ENCODE data around the gene KRTAP10-6.
"Not testable (repeated sequence)": the region's sequence is repeated elsewhere in the genome, so short reads cannot be mapped to it uniquely, and the experiment has no call there.

The KRTAP10-6 gene

DNA sequence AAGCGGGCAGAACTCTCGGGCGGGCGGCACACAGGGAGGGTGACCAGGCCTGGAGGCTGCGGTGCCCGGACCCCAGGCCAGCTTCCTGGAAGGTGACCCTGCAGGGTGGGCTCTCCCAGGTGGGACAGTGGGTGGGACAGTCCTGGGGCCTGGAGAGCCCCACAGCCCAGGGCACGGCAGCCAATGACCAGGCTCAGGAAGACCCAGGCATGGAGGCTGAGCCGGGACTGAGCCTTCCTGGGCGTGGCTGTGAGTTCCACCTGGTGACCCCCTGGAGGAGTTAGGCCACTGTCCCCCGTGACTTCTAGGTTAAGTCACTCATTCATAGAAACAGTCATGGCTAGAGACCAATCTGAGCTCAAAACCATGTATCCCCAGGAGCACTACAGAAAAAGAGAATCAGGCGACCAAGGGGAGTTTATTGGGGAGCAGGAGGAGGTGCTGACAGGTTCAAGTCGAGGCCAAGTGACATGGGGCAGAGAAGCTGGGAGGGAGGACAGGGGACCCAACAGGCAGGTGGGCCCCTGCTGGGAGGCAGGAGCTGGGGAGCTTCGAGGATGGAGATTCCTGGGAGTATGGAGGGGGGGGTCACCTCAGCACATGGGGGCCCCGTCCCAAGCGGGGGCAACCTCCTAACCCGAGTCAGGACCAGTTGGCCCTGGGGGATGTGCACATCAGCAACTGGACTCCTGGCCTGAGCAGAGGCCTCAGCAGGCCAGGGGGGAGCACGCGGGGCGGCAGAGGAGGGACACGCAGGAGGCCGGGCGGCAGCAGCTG is 13.1 kb downstream of the KRTAP10-6 start:
- in situ Hi-C loops (cut with MboI; ENCODE audit: low sequenced_read_pairs): no loop called here

DNA sequence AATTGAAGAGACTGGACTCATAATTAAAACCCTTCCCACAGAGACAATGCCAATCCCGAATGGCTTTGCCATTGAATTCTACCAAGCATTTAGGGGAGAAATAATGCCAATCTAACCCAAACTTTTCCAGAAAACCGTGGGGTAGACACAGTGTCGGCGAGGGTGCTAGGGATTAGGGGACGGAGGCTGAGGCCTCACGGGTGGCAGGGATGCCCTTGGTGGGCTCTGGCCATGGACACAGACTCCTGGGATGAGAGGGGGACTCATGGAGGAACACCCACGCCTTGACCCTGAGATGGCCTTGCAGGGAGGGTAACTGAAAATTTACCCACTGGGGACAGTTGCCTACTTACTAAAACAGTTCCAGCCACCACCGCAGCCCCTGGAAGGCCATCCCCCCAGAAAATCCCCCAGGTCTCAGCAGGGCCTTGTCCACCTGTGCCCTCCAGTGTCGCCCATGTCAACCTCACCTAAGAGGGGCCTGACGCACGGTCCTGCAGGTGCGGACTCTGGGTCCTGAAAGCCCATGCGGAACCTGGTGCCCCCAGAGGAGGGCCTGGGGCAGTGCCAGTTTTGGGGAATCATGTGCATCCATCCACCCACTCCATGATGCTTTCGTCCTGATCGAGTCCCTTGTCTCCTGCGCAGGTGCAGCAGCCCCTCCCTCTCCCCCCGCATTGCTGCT is 13.8 kb downstream of the KRTAP10-6 start:
- in situ Hi-C loops (cut with MboI; ENCODE audit: low sequenced_read_pairs): no loop called here

DNA sequence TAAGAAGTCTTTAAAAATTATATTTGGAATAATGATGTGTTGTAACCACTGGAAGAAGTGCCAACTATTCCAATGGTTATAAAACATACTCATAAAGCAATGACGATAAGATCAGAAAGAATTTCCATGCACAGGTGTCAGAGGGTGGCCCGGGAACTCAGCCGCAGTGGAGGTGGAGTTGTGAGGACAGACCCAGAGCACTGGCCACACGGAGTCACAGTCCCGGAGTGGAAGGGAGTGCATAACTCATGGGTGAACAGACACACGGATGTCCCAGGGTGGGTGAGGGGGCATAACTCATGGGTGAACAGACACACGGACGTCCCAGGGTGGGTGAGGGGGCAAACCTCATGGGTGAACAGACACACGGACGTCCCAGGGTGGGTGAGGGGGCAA is 16.3 kb downstream of the KRTAP10-6 start:
- in situ Hi-C loops (cut with MboI; ENCODE audit: low sequenced_read_pairs): no loop called here

DNA sequence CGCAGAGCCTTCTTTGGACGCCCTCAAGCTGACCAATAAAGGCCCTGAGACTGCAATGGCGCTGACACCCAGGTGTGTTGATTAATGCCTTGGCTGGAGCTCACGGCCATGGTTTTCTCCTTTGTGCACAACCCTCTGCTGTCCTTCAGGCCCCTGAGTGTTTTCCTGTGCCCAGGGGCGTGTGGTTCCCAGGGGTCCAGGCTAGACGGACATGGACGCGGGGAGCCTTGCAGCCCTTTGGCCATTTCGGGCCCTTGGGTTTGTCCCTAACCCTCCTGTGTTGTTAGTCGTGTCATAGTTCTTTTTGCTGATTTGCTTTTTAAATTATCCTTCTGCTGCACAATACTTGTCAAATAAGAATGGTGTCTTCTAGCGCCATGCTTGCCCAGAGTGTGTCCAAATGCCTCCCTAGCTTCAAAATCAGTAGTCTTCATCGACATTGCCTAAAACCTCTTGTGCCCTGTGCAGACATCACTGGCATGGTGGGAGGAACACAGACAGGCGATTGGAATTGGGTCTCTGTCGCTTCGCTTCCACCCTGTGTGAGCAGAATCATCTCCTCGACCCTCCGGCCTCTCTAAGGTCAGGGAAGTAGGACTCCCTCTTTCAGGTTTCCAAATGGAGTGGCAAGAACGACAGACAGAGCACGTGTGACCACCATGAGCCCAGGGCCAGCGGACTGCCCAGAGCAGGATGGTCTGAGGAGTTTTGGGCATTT is 16.8 kb downstream of the KRTAP10-6 start:
- in situ Hi-C loops (cut with MboI; ENCODE audit: low sequenced_read_pairs): no loop called here

DNA sequence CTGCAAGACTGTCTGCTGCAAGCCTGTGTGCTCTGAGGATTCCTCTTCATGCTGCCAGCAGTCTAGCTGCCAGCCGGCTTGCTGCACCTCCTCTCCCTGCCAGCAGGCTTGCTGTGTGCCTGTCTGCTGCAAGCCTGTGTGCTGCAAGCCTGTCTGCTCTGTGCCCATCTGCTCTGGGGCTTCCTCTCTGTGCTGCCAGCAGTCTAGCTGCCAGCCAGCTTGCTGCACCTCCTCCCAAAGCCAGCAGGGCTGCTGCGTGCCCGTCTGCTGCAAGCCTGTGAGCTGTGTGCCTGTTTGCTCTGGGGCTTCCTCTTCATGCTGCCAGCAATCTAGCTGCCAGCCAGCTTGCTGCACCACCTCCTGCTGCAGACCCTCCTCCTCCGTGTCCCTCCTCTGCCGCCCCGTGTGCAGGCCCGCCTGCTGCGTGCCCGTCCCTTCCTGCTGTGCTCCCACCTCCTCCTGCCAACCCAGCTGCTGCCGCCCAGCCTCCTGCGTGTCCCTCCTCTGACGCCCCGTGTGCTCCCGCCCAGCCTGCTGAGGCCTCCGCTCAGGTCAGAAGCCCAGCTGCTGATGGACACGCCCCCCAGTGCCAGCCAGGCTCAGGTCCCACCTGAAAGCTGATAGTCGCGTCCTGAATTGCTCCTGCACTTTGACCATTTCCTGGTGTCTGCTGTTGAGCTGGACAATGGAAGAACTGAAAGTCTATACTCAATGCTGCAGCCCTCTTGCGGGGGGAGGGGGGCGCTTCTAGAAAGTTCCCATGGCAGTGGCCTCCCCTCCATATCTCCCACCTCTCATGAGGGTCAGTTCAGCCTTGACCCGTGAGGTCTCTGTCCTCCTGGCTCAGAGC is 17.6 kb downstream of the KRTAP10-6 start:
- in situ Hi-C loops (cut with MboI; ENCODE audit: low sequenced_read_pairs): no loop called here

DNA sequence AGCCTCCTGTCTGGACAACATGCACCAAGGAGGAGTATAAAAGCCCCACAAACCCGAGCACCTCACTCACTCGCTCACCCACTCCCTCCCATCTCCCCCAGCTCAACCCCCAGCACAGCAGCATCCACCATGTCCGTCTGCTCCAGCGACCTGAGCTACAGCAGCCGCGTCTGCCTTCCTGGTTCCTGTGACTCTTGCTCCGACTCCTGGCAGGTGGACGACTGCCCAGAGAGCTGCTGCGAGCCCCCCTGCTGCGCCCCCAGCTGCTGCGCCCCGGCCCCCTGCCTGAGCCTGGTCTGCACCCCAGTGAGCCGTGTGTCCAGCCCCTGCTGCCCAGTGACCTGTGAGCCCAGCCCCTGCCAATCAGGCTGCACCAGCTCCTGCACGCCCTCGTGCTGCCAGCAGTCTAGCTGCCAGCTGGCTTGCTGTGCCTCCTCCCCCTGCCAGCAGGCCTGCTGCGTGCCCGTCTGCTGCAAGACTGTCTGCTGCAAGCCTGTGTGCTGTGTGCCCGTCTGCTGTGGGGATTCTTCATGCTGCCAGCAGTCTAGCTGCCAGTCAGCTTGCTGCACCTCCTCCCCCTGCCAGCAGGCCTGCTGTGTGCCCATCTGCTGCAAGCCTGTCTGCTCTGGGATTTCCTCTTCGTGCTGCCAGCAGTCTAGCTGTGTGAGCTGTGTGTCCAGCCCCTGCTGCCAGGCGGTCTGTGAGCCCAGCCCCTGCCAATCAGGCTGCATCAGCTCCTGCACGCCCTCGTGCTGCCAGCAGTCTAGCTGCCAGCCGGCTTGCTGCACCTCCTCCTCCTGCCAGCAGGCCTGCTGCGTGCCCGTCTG is 18.5 kb downstream of the KRTAP10-6 start, which contains the start of gene KRTAP10-4:
TSS of gene KRTAP10-4 (plus strand) at position 100 of the 827 bp plus-strand sequence. CDS start at position 130, 30 bp downstream.
- in situ Hi-C loops (cut with MboI; ENCODE audit: low sequenced_read_pairs): not testable (repeated sequence)

DNA sequence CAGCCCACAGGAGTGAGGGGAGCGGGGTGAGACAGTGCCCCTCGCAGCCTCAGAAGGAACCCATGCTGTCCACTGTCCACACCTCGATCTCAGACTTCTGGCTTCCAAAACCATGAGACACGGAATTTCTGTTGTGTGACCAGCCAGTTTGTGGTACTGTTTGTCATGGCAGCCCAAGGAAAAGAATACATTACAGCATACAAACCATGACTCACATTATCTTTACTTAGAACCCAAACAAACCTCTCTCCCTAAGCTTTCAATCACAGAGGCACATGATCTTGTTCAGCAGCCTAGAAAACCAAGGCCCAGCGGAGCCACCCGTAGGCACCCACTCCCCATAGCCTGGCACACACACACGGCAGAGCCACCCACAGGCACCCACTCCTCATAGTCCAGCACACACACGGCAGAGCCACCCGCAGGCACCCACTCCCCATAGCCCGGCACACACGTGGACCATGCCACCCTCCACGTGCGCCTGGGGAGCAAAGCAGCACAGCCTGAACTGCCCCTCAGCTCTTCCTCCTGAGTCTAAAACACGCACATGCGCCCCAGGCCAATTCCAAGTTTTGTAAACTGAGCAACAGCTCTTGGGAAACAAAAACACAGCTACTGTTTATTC is 19.2 kb downstream of the KRTAP10-6 start:
- in situ Hi-C loops (cut with MboI; ENCODE audit: low sequenced_read_pairs): no loop called here

DNA sequence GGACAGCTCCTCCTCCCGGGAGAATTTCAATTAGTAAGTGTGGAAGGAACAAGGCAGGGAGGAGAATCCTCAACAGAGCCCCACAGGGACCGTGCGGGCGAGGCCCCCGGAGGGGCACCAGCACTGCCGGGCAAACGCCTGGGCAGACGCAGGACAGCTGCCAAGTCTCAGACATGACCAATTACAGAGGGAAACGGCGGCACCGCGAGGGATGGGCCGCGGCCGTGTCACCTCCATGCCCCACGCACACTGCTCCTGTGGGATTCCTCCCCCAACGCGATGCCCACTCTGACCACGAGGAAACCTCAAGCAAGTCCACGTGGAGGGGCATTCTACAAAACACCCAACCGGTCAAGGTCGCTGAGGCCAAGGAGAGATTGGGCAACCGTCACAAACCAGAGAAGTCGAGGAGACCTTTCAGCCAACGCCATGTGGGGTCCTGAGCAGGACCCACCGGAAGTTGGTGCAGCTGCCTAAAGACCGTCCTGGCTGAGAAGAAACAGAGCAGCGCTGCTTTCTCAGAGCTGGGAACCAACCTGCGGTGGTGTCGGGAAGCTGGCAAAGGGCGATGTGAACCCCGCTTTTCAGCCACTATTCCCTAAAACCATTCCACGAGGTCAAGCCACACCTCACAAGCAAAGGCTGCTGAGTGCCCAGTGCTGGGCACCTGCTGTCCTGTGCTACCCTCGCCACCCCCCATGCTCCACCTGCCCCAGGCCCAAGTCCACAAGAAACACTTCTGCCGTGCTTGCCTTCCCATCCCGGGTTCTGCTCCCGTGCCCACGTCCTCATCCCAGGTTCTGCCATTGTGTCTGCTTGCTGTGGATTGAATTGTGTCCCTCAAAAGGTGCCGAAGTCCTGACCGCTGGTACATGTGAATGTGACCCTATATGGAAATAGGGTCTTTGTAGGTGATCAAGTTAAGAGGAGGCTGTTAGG is 20.2 kb downstream of the KRTAP10-6 start:
- in situ Hi-C loops (cut with MboI; ENCODE audit: low sequenced_read_pairs): no loop called here

DNA sequence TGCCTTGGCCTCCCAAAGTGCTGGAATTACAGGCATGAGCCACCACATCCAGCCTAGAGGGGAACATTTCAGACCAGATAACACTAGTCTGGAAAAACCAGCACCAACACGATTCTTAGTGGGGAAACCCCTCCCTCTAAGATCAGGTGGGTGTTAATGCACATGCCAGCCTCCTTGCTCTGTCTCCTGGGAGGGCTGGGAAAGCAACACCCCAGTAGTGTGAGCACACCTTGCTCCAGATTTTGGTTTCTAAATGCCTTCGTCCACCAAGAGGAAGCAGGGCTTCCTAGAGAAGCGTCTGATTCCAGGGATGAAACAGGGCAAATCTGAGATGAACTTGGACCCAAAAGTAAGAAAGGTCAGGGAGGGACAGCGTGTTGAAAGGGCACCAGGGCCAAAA is 21.0 kb downstream of the KRTAP10-6 start:
- in situ Hi-C loops (cut with MboI; ENCODE audit: low sequenced_read_pairs): no loop called here

DNA sequence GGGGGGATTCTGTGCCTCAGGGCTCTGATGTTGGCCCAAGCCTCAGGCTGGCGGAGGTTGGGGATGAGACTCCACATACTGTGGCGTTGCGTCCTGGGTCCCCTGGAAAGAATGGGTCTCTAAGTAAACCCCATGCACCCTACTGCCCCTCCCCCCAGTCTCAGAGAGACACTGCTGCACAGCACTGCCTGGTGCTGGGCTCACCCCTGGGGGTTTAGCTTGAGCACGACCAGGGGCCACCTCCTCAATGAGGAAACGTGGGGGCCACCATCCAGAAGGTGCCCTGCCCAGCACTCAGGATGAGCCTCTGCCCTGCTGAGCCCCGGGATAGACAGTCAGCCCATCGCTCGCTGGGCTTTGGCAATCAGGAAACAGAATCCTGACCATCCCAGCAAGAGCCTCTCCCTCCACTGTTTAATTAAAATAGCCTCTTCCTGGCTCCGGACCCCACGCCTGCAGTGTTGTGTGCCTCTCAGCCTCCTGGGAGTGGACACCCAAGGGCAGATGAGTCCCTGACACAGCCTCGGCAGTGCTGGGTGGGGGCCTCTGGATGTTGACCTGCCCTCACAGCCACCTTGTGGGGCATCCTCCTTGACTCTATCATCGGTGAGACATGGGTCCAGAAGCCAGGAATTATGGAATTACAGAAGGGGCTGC is 22.3 kb downstream of the KRTAP10-6 start:
- in situ Hi-C loops (cut with MboI; ENCODE audit: low sequenced_read_pairs): no loop called here

DNA sequence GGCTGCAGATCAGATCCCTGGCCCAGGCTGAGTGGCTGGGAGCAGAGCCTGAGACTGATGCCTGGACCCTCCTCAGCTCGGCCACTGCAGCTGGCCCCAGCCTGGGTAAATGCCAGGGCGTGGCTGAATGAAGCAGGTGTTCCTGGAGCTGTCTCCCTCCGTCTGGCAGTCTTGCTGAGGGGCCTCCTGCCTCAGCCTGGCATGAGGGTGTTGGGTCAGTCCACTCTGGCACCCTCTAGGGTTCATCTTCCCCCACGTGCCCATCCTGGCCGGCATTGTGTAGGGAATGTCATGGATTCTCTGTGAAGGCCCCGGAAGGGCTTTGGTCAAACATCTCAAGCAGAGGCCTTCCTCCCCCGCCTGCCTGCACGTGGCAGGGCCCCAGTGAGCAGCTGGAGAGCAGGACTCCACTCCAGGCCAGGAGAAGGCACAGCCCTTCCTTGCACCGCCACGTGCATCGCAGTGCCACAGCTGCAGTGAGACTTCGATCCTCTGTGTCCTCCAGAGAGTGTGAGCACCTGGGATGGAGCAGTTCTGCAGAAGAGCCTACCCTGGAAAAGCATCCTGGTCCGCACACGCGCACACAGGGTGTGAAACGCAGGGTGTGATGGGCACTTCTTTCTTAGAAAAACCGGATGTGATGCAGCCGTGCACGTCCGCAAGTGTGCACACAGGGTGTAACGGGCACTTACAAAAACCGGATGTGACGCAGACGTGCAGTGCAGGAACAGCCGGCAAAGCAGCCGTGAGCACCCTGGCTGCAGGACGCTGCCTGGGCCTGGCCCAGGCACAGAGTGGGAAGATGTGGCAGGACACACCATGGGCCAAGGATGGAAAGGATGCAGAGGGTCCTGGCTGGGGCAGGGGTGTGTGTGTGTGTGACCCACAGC is 23.4 kb downstream of the KRTAP10-6 start:
- in situ Hi-C loops (cut with MboI; ENCODE audit: low sequenced_read_pairs): no loop called here

DNA sequence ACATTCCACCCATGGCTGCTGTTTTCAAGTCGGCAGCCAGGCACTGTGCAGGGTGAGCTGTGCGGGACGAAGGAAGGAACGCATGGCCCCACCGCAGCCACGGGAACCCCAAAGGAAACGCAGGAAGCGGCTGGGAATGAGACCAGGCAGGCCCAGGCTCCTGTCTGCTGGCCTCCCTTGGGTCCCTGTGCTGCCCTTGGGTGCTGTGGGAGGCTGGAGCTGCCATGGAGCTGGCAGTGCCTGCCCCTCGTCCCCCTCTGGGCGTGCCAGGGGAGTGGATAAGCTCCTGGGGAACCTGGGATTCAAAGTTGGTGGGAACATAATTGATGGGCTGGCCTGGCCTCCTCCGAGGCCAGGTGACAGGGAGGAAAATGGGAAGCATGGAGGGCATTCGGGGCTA is 24.0 kb downstream of the KRTAP10-6 start:
- in situ Hi-C loops (cut with MboI; ENCODE audit: low sequenced_read_pairs): no loop called here

DNA sequence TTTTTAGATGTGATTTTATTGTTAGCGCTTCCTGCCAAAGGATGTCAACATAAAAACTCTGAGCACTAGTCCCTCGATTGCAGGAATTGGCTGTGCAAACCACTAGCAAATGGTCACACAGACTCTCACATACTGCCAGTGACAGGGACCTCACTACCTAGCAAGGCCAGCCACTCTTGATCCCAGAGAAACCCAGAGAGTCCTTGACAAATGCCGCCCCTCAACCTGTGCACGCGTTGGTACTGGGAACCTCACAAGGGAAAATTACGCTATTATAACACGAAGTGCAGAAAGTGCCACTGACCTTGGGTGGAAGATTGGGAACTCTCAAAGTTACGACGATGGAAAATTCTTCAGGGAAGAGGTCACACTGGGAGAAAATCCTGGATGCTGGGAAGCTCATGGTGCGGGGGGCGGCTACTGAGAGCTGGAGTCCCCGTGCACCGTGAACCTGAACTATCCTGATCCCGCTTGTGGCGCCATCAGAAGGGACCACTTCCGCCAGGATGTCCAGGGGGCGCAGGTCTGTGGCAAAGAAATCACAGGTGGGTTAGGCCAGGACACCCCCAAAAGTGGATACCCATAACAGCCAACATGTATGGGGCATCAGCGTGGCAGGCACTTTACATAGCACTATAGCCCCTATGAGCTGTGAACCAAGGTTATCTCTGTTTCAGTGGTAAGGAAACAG is 24.7 kb downstream of the KRTAP10-6 start:
- in situ Hi-C loops (cut with MboI; ENCODE audit: low sequenced_read_pairs): no loop called here

DNA sequence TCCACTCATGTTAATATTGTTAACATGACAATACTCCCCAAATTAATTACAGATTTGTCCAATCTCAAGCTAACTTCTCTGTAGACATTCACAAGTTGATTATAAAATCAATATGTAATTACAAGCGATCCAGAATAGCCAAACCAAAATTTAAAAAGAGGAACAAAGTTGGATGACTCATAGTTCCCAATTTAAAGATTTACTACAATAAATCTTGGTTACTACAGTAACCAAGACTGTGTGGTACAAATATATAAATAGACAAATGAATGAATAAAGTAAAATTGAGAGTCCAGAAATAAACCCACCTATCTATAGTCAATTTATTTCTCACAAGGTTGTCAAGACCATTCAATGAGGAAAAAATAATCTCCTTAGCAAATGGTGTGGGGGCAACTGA is 25.9 kb downstream of the KRTAP10-6 start:
- in situ Hi-C loops (cut with MboI; ENCODE audit: low sequenced_read_pairs): no loop called here

DNA sequence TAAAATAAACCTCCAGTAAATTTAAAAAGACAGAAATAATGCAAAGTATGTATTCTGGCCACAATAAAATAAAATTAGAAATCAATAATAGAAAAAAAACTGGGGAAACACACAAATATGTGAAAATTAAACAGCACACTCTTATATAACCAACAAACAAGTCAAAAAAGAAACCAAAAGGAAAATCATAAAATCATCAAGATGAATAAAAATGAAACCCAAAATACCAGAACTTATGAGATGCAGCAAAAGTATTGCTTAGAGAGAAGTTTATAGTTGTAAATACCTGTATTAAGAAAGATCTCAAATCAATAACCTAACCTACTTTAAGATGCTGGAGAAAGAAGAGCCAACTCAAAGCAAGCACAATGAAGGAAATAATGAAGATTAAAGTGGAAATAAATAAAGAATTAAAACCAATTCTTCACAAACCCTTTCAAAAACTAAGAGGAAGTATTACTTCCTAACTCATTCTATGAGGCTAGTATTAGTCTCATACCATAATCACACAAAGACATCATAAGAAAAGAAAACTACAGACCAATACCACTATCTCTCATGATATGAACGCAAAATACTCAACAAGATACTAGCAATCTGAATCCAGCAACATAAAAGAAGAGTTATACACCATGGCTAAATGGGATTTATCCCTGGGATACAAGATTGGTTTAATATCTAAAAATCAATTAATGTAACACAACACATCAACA is 27.3 kb downstream of the KRTAP10-6 start:
- in situ Hi-C loops (cut with MboI; ENCODE audit: low sequenced_read_pairs): no loop called here

DNA sequence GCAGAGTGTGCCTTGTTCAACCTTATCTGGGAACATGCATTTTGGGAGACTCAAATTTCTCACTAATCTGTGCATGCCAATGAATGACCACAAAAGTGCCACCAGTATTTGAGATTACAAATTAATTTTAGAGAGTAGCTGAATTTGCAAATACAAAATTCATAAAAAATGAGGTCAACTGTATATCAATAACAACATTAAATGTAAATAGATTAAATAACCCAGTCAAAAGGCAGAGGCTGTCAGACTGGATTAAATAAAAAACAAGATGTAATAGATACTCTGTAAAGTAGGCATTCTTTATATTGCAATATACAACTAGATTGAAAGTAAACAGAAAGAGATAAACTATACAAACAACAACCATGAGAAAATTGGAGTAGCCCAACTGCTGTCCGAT is 28.2 kb downstream of the KRTAP10-6 start:
- in situ Hi-C loops (cut with MboI; ENCODE audit: low sequenced_read_pairs): no loop called here
